HG03039 (cell line): ENCODE results near the gene ADAMTS17.

Source experiments
- ATAC-seq: cut with Tn5 transposase; IDR thresholded peaks from one replicate; pipeline ENCODE4 v1.9.1; 2021; ENCODE audit warnings: mild to moderate bottlenecking, moderate library complexity; ENCODE audit not compliant: unreplicated experiment

ADAMTS17 gene

GRCh38 chr15:100057281-100057680 is 284.5 kb downstream of the ADAMTS17 start:
- ATAC-seq = no peak

DNA sequence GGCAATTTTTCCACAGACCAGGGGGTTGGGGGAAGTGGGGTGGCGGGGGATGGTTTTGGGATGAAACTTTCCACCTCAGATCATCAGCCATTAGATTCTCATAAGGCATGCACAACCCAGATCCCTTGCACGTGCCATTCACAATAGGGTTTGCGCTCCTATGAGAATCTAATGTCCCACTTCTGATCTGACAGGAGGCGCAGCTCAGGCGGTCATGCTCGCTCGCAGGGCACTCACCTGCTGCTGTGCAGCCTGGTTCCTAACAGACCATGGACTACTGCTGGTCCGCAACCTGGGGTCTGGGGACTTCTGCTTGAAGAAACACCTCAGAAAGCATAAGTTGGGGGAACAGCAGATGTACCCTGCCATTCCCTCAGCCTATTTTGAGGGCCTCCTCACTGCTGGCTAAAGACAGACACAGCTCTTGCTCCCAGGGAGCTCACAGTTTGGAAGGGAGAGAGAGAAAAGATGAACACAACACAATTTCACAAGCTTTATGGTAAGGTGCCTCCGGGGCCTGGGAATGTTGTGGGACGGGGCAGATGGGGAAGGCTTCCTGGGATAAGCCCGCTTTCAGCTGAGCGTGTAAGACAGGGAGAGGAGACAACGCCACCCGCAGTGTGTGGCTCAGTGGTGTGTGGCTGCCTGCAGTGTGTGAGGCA is 285.2 kb downstream of the ADAMTS17 start:
- ATAC-seq = no peak

GRCh38 chr15:100055821-100056220 is 286.0 kb downstream of the ADAMTS17 start:
- ATAC-seq = no peak

GRCh38 chr15:100054539-100054938 is 287.2 kb downstream of the ADAMTS17 start:
- ATAC-seq = no peak

DNA sequence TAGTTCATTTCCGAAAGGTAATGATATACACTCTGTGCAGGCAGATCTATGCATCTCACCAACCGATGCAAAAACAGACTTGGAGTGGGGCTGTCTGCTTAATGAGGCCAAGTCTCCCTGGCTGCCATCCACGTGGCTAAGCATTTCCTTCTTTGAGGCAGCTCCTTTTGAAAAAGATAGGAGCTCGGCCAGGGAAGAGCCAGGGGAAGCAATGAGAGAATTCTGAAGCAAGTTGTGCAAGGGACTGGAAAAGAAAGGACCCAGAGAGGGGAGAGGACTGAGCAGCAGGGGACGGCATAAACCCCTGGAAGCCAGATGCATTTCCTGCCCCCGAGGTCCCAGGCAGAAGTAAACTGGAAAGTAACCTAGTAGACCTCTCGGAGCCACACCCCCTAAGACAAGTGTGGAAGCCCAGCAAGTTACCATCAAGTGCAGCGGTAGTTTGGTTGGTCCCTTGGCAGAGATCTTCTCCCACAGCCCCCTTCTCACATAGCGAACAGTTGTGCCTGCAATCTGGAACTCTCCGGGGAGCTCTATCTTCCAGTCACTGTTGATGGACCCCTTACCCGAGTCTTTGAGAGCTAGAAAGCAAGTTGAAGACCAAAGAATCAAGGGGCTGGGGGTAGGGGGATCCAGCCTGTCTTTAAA is 288.2 kb downstream of the ADAMTS17 start:
- ATAC-seq = no peak

DNA sequence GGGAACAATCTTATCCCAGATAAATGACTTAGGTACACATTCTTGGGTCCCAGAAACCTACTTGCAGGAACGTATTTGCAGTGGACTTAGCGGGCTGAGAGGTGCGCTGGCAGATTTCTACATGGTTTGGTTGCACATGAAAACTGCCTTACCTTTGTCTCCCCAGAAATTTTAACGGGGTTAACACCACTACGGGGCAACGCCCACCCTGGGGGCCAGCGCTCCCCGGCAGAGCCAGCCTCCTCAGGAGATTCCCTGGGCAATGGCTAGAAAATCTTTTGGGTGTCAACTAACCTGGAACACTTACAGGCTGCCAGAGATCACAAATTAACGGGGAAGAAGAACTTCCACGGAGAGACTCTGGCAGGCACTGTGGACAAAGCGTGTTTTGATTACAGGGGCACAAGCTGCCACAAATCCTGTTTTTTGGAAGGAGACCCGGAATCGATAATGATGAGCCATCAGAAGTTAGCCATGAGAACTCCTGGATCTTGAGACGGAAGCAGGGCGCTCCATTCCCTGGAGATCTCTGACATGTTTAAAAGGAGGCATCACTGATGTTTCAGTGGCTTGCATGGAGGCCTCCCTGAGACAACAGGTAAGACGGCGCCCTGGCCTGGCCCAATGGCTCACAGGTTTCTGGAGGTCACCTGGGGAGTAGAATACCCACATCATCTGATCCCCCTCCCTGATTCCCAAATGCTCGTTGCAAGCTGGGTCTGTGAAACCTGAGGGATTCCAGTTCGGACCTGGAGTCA is 288.9 kb downstream of the ADAMTS17 start:
- no peak for ATAC-seq

- no peak for ATAC-seq
These were observed 290.6 kb downstream of the ADAMTS17 start for GRCh38 chr15:100050877-100051786.

DNA sequence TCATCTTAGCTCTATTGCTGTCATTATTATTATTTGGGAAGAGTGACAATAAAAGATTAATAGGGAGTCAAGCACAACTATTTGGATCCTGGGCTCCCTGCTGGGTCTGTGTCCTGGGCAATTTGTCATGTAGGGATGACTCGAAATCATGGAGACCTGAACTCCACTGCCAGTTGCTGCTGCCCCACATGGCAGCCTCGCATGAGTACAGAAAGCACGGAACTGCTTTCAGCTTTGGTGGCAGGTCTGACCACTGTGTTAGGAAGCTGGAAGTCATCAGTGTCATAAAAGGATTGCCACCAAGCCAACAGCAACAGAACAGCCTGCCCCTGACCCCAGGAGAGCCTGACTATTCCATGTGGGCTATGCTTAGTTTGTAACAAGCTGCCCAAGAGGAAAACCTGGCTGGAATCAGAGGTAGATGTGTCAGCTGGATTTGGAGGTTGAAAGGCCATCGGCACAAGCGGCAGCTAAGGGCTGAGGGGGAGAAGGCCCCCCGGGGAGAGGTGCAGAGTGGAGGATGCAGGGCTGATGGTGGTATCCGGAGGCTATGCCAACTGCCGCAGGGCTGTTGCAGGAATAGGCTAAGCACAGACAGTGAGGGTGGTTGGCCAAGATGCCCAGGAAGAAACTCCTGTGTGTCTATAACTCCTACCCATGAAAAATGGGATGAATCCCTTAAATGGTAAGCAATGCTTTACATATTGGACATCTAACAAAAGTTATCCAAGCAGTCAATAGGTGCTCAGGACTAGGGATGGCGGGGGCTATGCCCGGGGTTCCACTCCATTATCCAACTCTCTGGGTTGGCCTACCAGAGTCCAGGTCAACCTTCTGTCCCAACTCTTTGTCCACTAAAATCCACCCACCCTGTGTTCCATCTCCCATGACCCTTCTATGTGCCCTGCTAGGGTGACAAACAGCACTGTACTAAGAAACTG is 291.6 kb downstream of the ADAMTS17 start:
- ATAC-seq = no peak

GRCh38 chr15:100049483-100049882 is 292.3 kb downstream of the ADAMTS17 start:
- no peak for ATAC-seq

DNA sequence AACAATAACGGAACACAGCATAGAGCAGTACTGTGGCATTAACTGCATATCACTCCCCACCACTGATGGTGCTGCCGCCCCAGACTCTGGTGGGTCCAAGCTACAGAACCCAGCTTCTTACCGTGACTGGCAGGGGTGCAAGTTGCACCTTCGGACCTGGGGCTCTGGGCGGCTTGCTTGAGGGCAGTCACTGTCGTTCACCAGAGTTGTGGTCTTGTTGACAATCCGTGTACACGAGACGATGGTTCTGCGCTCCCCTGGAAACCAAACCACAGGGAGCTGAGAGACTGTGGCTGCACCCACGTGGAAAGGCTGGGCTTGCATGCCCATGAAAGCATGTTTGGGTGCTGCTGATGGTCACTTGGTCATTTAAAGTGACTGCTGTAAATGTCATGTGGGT is 293.0 kb downstream of the ADAMTS17 start:
- no peak for ATAC-seq

- no peak for ATAC-seq
These were observed 298.1 kb downstream of the ADAMTS17 start for GRCh38 chr15:100043692-100044091.

- ATAC-seq = no peak
These were observed 298.6 kb downstream of the ADAMTS17 start for GRCh38 chr15:100043068-100043641.

GRCh38 chr15:100042558-100042957 is 299.2 kb downstream of the ADAMTS17 start:
- no peak for ATAC-seq

DNA sequence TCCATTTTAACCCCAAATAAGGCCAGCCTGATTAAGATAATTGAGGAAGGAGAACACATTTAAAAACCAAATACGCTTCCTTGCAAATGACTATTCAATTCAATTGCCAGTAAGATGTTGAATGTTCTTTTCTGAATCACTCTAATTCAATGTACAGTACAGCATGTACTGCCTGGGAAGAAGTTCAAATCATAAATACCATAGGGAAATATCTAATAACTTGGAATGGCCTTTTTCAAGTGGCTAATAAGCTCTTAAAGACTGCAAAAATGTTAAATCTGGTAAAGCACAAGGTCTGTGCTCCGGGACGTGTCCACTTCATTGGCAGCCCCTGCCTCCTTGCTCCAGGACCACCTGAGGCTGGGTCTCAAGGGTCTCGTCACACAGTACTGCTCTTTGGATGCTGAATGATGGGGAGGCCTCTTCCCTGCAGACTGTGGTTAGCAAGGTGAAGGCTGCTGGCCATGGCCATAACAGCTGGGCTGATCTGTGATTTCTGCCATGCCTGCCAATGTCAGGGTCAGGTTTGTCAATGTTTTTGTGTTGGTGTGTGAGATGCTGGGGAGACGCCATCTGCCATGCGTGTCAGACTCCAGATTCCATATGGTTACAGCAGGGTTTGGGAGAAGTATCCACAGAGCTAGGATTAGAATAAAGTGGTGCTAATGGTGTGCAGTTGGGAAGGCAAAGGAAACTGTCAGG is 300.5 kb downstream of the ADAMTS17 start:
- ATAC-seq = no peak

GRCh38 chr15:100039994-100040393 is 301.8 kb downstream of the ADAMTS17 start:
- ATAC-seq = no peak

- ATAC-seq = no peak
These were observed 303.0 kb downstream of the ADAMTS17 start for GRCh38 chr15:100038736-100039135.

GRCh38 chr15:100037901-100038300 is 303.9 kb downstream of the ADAMTS17 start:
- ATAC-seq = no peak

- ATAC-seq = no peak
These were observed 305.8 kb downstream of the ADAMTS17 start for GRCh38 chr15:100036015-100036414.

- no peak for ATAC-seq
These were observed 307.6 kb downstream of the ADAMTS17 start for GRCh38 chr15:100034191-100034590.
